ENCODE results near the gene PFDN5. TPM values are rescaled to one million over a fixed set of nuclear protein-coding genes. Genes with fewer than 3 reads are reported as not detected.

PFDN5 gene
- total and polyA plus RNA-seq, 12 donors: 307 to 1,216 (median 356) TPM

DNA sequence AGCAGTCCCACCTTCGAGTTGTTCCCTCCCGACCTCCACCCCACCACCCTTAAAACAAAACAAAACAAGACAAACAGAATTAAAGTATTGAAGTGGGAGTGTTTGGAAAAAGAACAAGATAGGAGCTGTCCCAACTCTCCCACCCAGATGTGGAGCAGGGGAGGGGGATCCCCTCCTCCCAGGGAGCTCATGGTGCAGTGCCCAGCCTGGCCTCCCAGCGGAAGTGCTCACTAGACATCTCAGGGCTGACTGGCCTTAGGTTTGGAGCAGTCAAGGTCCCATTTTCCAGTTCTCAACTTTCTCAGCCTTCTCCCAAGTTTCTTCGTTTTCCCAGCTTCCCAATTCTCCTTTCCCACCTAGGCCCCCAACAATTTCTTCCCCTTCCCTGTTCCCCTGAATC lies 37.9 kb downstream of the PFDN5 start:
- TF ChIP-seq, protein P1, sequence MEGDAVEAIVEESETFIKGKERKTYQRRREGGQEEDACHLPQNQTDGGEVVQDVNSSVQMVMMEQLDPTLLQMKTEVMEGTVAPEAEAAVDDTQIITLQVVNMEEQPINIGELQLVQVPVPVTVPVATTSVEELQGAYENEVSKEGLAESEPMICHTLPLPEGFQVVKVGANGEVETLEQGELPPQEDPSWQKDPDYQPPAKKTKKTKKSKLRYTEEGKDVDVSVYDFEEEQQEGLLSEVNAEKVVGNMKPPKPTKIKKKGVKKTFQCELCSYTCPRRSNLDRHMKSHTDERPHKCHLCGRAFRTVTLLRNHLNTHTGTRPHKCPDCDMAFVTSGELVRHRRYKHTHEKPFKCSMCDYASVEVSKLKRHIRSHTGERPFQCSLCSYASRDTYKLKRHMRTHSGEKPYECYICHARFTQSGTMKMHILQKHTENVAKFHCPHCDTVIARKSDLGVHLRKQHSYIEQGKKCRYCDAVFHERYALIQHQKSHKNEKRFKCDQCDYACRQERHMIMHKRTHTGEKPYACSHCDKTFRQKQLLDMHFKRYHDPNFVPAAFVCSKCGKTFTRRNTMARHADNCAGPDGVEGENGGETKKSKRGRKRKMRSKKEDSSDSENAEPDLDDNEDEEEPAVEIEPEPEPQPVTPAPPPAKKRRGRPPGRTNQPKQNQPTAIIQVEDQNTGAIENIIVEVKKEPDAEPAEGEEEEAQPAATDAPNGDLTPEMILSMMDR (IDR thresholded peaks at IDR 0.05): no peak
- no peak for DNase-seq
- Histone ChIP-seq H3K9me3 (no peaks in the 10 kb centered on the region), H3K36me3 (no peaks in the 10 kb centered on the region), H3K4me1 (peaks cover 0 to 7% (median 3%) of the 10 kb centered on the region in 9 donors), H3K4me3 (no peak overlapping the region), H3K27me3 (peaks cover 0 to 71% (median 26%) of the 10 kb centered on the region in 7 donors), H3K27ac (no peak overlapping the region)
- WGBS, 2 donors: 85 to 93% methylated on average over 4 of the region's 4 CpGs
- intact Hi-C loops (cut with DNase I): no loop called here
- no peak for ATAC-seq

DNA sequence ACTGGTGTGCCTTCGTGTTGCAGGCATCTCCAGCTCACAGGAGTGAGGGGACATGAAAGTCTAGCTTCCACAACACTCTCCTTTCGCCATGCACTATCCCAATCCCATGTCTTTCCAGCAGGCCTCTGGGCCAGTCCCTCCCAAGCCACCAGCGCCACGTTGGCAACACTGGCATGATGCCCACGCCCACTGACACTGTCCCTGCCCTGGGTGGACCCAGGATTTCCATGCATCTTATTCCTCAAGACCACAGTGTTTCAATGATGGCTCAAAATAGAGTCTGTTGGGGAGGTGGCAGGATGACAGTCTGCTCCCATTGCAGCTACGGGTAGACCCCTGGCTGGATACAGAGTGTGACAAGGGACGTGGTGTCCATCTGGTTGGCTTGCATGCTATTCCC lies 38.5 kb downstream of the PFDN5 start:
- no peak overlapping the region for H3K4me3 ChIP-seq
- intact Hi-C loops (cut with DNase I): no loop called here
- 75 to 76% methylated on average over 7 of the region's 7 CpGs for WGBS, 2 donors
- DNase-seq: no peak
- H3K27ac ChIP-seq: no peak overlapping the region
- ATAC-seq: no peak
- TF ChIP-seq, protein P1 (IDR thresholded peaks at IDR 0.05): no peak
- no peaks in the 10 kb centered on the region for H3K9me3 ChIP-seq
- H3K36me3 ChIP-seq: no peaks in the 10 kb centered on the region
- H3K27me3 ChIP-seq: peaks cover 0 to 71% (median 22%) of the 10 kb centered on the region in 7 donors
- H3K4me1 ChIP-seq: peaks cover 0 to 7% (median 4%) of the 10 kb centered on the region in 9 donors

DNA sequence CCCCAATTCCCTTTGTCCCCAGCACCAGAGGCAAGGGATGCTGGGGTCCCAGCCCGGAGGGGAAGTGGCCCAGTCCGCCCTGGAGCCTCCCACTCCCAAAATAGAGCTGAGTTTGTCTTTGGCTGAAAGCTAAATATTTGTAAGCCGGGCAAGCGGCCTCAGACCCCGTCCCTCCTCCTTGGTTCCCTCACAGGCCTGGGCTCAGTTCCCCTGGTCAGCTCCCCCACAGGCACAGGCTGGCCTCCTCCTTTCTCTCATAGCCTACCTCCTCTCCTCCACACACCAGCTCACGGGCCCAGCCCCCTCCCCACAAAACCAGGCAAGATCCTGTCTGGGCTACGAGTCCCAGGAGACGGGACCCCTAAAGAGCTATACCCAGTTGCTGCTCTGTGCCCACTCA lies 39.5 kb downstream of the PFDN5 start:
- DNase-seq (no peak), ATAC-seq (no peak)
- H3K9me3 ChIP-seq: no peaks in the 10 kb centered on the region
- peaks cover 0 to 7% (median 4%) of the 10 kb centered on the region in 9 donors for H3K4me1 ChIP-seq
- H3K27me3 ChIP-seq: peaks cover 0 to 76% (median 22%) of the 10 kb centered on the region in 7 donors
- 86 to 91% methylated on average over 8 of the region's 8 CpGs for WGBS, 2 donors
- no peak overlapping the region for H3K4me3 ChIP-seq
- no peak overlapping the region for H3K27ac ChIP-seq
- no peaks in the 10 kb centered on the region for H3K36me3 ChIP-seq
- TF ChIP-seq, protein P1 (IDR thresholded peaks at IDR 0.05): no peak
- intact Hi-C loops (cut with DNase I): no loop called here

DNA sequence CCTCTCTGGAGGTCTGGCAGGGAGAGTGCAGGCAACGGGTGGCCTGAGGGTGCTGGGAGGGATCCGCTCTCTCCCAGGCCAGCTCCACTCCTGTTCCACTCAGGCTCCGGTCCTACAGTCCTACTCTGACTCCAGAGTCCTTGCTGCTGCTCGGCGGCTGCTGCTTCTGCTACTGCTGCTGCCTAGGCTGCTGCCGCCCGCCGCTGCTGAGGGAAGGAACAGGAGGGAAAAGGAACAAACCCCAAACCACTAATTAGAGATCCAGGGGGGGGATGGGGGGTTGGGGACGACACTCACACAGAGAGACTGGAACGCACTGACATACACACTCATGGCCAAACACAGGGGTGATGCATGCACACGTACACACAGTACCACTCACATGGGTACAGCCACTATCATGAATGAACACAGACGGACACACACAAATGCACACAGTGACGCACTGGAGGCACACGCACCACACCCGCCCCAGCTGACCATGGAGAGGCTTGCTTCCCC lies 40.9 kb downstream of the PFDN5 start, which contains the start of gene SP7:
SP7 (minus strand) TSS at position 174 of the 501 bp plus-strand sequence. CDS start 708 bp downstream, outside the sequence.
- Histone ChIP-seq H3K27me3 (peaks cover 0 to 68% (median 21%) of the 10 kb centered on the region in 7 donors), H3K4me1 (peaks cover 0 to 7% (median 4%) of the 10 kb centered on the region in 9 donors), H3K27ac (no peak within 1 kb of the TSS), H3K4me3 (no peak within 1 kb of the TSS), H3K9me3 (no peaks in the 10 kb centered on the region), H3K36me3 (no peaks in the 10 kb centered on the region)
- DNase-seq (no peak), ATAC-seq (no peak)
- WGBS, 2 donors: 59 to 61% methylated on average over 15 of the region's 15 CpGs
- intact Hi-C loops (cut with DNase I): no loop called here
- TF ChIP-seq, protein P1 (IDR thresholded peaks at IDR 0.05): no peak

Data from heart right ventricle (tissue), 16 donors.